ENCODE data around the gene ZNF667. TPM values are rescaled to one million over a fixed set of nuclear protein-coding genes. Genes with fewer than 3 reads are reported as not detected.

The ZNF667 gene
- total RNA-seq, 1 experiment from 2014 or later: not detected

GRCh38 chr19:56504581-56504980, 27.4 kb upstream of the ZNF667 start:
- no TSS peak for BruUV-seq (replicated peaks)
- no peaks in the 10 kb centered on the region for H3K36me3 Mint-ChIP-seq (ENCODE audit: insufficient read depth, unreplicated experiment)
- TF ChIP-seq, protein P1, sequence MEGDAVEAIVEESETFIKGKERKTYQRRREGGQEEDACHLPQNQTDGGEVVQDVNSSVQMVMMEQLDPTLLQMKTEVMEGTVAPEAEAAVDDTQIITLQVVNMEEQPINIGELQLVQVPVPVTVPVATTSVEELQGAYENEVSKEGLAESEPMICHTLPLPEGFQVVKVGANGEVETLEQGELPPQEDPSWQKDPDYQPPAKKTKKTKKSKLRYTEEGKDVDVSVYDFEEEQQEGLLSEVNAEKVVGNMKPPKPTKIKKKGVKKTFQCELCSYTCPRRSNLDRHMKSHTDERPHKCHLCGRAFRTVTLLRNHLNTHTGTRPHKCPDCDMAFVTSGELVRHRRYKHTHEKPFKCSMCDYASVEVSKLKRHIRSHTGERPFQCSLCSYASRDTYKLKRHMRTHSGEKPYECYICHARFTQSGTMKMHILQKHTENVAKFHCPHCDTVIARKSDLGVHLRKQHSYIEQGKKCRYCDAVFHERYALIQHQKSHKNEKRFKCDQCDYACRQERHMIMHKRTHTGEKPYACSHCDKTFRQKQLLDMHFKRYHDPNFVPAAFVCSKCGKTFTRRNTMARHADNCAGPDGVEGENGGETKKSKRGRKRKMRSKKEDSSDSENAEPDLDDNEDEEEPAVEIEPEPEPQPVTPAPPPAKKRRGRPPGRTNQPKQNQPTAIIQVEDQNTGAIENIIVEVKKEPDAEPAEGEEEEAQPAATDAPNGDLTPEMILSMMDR (IDR thresholded peaks at IDR 0.05; ENCODE audit: unreplicated experiment): no peak
- CTCF ChIA-PET: no interaction called here
- H3K4me3 Mint-ChIP-seq (ENCODE audit: low read depth, unreplicated experiment): no peak overlapping the region
- intact Hi-C loops (cut with micrococcal nuclease; ENCODE audit: unreplicated experiment): no loop called here
- DNase-seq: no peak
- H3K27ac Mint-ChIP-seq (ENCODE audit: unreplicated experiment): no peak overlapping the region
- no peaks in the 10 kb centered on the region for H3K4me1 Mint-ChIP-seq (ENCODE audit: low read depth, unreplicated experiment)
- H3K27me3 Mint-ChIP-seq (ENCODE audit: unreplicated experiment): no peaks in the 10 kb centered on the region
- peaks cover 19% of the 10 kb centered on the region for H3K9me3 Mint-ChIP-seq (ENCODE audit: low read depth, unreplicated experiment)

DNA sequence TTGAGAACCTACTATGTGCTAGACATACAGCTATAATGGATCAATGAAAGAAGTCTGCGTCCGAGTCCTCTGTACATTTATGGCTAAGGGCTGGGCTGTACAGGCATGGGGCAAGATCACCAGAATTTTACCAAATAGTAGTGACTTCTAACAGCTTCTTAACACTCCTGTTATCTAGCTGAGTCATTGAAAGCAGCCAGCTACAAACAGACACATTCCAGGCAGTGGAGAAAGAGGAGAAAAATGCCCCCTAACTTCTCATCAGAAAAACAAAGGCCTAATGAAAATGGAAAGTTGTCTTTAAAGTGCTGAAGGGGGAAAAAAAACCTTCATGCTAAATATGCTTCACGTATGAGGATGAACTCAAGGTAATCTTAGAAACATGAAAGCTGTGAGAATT, 14.3 kb upstream of the ZNF667 start:
- CTCF ChIA-PET: no interaction called here
- BruUV-seq (replicated peaks): no TSS peak

GRCh38 chr19:56477429-56478338, 539 bp upstream of the ZNF667 start:
- intact Hi-C loops (cut with micrococcal nuclease; ENCODE audit: unreplicated experiment): no loop called here
- Mint-ChIP-seq H3K27ac (ENCODE audit: unreplicated experiment) (no peak overlapping the region), H3K36me3 (ENCODE audit: insufficient read depth, unreplicated experiment) (no peaks in the 10 kb centered on the region), H3K9me3 (ENCODE audit: low read depth, unreplicated experiment) (peaks cover 35% of the 10 kb centered on the region), H3K4me1 (ENCODE audit: low read depth, unreplicated experiment) (no peaks in the 10 kb centered on the region), H3K4me3 (ENCODE audit: low read depth, unreplicated experiment) (no peak overlapping the region), H3K27me3 (ENCODE audit: unreplicated experiment) (no peaks in the 10 kb centered on the region)
- TF ChIP-seq, protein P1 (IDR thresholded peaks at IDR 0.05; ENCODE audit: unreplicated experiment): no peak
- BruUV-seq (replicated peaks): no TSS peak
- DNase-seq: no peak
- CTCF ChIA-PET: no interaction called here

More for the DNA sequence above, 14.3 kb upstream of the ZNF667 start:
- Mint-ChIP-seq H3K27ac (ENCODE audit: unreplicated experiment) (no peak overlapping the region), H3K4me1 (ENCODE audit: low read depth, unreplicated experiment) (no peaks in the 10 kb centered on the region), H3K4me3 (ENCODE audit: low read depth, unreplicated experiment) (no peak overlapping the region), H3K27me3 (ENCODE audit: unreplicated experiment) (no peaks in the 10 kb centered on the region), H3K36me3 (ENCODE audit: insufficient read depth, unreplicated experiment) (no peaks in the 10 kb centered on the region), H3K9me3 (ENCODE audit: low read depth, unreplicated experiment) (peaks cover 31% of the 10 kb centered on the region)
- intact Hi-C loops (cut with micrococcal nuclease; ENCODE audit: unreplicated experiment): no loop called here
- TF ChIP-seq, protein P1 (IDR thresholded peaks at IDR 0.05; ENCODE audit: unreplicated experiment): no peak
- no peak for DNase-seq

GRCh38 chr19:56476093-56476492, 1.1 kb downstream of the ZNF667 start:
- H3K4me3 Mint-ChIP-seq (ENCODE audit: low read depth, unreplicated experiment): no peak overlapping the region
- intact Hi-C loops (cut with micrococcal nuclease; ENCODE audit: unreplicated experiment): no loop called here
- no peak for DNase-seq
- no peaks in the 10 kb centered on the region for H3K36me3 Mint-ChIP-seq (ENCODE audit: insufficient read depth, unreplicated experiment)
- TF ChIP-seq, protein P1 (IDR thresholded peaks at IDR 0.05; ENCODE audit: unreplicated experiment): no peak
- BruUV-seq (replicated peaks): no TSS peak
- H3K4me1 Mint-ChIP-seq (ENCODE audit: low read depth, unreplicated experiment): no peaks in the 10 kb centered on the region
- H3K27me3 Mint-ChIP-seq (ENCODE audit: unreplicated experiment): no peaks in the 10 kb centered on the region
- no peak overlapping the region for H3K27ac Mint-ChIP-seq (ENCODE audit: unreplicated experiment)
- CTCF ChIA-PET: no interaction called here
- peaks cover 43% of the 10 kb centered on the region for H3K9me3 Mint-ChIP-seq (ENCODE audit: low read depth, unreplicated experiment)

Measured in Calu3 (cell line).